Measurements from ENCODE around the gene CARM1.
"Not testable (repeated sequence)": the region's sequence is repeated elsewhere in the genome, so short reads cannot be mapped to it uniquely, and the experiment has no call there.

The CARM1 gene

DNA sequence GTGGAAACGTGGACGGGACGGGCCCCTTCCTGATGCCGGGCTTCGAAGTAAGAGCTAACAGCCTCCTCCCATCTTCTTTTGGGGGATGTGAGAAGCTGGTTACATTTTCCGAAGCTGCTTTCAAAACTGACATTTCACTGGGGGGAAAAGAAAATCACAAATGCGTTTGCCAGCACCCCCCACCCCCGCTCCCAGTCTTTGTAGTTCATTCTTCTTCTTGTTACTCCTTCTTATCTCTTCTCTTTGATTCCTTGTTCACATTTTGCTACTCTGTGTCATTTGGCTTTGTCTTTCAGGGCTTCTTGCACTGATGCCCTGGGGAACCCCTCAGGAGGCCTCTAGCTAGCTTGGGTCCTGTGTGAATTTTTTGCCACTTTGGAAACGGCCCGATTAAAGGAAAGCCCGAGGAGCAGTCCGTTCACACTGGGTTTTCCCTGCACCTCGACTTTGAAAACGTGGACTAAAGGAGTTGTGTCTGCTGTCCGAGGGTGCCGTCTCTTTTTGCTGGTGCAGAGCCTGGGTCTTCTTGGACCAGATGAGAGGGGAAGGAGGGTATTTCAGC lies 1.3 kb downstream of the CARM1 start:
- peak; percentile 33 for DNase-seq (ENCODE audit: low read depth, low spot score)

DNA sequence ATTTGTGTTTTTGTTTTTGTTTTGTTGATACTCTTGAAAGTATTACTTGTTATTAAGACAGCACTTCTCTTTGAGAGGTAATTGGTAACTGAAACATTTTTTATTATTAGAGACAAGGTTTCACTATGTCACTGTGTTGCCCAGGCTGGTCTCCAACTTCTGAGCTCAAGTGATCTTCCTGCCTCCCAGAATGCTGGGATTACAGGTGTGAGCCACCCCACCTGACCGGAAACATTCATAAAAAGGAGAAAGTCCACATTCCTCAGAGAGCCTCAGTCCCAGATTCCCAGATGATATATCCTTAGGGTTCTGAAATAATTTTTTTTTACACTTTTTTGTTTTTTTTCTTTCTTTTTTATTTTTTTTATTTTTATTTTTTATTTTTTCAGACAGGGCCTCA lies 2.7 kb downstream of the CARM1 start:
- DNase-seq (ENCODE audit: low read depth, low spot score) = no peak

DNA sequence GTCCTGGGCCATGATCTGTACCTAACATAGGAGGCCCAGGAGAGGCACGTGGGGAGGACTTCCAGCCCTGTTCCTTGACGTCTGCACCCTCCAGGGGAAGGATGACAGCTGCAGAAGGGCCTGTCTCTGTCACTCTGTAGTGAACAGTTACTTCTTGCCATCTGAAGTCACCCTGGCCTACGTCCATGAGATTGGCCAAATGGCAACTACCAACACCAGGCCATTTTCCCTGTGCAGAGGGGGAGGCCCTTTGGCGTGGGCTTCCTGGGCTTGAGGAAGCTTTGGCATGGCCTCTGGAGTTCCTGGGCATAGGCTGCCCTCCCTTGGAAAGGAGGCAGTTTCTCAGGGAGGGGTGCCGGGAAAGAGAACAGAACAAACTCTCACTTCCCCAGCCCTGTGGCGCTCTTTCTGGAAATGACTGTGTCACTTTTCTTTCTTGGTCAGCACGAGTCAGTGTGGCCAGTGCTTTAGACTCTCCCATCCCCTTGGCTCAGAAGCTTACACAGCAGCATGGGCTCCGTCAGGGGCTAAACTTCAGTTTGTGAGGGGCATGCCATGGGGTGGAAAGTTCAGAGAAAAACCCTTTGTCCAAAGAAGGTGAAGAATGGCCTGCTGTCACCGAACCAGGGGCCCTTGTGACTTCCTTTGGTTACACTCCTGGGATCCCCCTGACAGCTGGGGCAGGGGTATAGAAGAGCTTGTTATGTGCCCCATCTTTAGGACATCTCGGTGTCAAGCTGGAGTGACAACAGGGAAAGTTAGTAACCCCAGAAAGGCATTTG lies 5.3 kb downstream of the CARM1 start:
- no peak for DNase-seq (ENCODE audit: low read depth, low spot score)

DNA sequence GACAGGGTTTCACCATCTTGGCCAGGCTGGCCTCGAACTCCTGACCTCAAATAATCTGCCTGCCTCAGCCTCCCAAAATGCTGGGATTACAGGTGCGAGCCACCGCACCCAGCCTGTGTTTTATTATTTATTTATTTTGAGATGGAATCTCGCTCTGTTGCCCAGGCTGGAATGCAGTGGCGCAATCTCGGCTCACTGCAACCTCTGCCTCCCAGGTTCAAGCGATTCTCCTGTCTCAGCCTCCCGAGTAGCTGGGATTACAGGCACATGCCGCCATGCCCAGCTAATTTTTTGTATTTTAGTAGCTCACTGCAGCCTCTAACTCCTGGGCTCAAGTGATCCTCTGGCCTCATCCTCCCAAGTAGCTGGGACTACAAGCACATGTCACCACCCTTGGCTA lies 6.3 kb downstream of the CARM1 start:
- not testable (repeated sequence) for DNase-seq (ENCODE audit: low read depth, low spot score)

DNA sequence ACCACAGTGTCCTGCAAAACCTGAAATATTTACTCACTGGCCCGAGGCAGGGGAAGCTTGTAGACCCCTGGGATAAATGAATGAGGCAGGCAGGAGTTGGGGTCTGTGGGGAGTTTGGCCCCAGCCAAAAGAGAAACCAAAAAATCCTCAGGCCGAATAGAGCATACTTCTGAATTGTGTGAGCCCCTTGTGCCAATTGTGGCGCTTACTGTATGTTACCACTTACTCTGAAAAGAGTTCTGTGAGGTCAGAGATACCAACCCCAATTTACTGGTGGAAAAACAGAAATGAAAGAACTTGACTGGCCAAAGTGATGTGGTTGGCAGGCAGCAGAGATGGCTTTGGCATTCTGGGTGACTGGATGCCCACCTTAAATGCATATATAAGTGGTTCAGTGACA lies 6.9 kb downstream of the CARM1 start:
- DNase-seq (ENCODE audit: low read depth, low spot score) = no peak

DNA sequence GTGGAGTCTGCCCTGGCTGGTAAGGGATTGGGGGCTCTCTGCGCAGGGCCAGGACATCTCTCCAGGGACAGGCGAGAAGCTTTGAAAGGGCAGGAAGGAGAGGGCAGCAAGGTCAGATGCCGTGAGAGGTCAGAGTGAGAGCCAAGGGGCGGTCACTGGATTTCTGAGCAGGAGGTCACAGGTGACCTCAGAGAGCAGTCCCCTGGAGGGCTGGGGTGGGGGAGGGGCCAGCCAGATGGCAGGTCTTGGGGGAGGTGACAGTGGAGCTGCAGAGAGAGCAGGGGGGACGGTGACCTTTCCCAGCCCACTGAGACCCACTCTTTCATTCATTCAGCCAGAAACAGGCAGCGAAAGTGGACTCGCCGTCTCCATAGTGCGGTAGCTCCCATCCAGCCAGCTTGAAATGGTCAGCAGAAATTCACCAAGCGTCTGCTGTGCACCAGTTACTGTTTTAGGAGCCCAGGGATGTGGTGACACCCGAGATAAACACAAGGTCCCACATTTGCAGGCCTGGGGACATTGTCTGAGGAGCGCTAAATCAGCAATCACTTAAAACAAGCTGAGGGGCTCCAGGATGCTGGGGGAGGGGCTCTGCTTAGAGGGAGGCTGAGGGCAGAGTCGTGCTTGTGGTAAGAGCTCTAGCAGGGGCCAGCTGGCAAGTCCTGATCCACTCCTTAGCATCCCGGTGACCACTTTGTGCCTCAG lies 10.2 kb downstream of the CARM1 start:
- no peak for DNase-seq (ENCODE audit: low read depth, low spot score)

DNA sequence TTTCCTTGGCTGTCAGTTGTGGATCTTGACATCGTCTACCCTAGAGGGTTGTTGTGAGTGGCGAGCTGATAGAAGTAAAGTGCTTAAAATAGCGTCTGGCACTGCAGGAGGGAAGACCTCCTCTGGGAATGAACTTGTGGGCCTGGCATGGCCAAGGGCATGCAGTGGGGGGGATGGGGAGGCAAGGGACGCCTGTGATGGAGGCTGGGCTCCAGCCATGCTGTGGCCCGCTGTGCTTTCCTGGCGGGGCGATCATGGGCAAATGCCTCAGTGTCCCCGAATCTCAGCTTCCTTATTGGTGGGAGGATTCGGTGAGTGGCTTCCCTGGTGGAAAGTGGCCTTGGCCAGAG lies 10.7 kb downstream of the CARM1 start:
- no peak for DNase-seq (ENCODE audit: low read depth, low spot score)

DNA sequence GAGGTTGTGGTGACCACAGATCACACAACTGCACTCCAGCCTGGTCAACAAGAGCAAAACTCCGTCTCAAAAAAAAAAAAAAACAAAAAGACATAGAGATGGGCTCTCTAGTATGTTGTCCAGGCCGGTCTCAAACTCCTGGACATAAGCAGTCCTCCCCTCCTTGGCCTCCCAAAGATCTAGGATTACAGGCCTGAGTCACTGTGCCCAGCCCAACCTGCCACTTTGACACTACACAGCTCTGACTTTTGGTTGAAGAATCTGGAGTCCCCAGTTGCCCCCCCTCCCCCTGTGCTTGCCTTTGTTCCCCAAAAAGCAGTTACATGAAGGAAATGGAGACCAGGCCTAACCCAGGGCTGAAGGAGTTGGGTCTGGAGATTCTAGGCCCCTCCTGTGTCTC lies 12.9 kb downstream of the CARM1 start:
- DNase-seq (ENCODE audit: low read depth, low spot score) = peak; percentile 38

DNA sequence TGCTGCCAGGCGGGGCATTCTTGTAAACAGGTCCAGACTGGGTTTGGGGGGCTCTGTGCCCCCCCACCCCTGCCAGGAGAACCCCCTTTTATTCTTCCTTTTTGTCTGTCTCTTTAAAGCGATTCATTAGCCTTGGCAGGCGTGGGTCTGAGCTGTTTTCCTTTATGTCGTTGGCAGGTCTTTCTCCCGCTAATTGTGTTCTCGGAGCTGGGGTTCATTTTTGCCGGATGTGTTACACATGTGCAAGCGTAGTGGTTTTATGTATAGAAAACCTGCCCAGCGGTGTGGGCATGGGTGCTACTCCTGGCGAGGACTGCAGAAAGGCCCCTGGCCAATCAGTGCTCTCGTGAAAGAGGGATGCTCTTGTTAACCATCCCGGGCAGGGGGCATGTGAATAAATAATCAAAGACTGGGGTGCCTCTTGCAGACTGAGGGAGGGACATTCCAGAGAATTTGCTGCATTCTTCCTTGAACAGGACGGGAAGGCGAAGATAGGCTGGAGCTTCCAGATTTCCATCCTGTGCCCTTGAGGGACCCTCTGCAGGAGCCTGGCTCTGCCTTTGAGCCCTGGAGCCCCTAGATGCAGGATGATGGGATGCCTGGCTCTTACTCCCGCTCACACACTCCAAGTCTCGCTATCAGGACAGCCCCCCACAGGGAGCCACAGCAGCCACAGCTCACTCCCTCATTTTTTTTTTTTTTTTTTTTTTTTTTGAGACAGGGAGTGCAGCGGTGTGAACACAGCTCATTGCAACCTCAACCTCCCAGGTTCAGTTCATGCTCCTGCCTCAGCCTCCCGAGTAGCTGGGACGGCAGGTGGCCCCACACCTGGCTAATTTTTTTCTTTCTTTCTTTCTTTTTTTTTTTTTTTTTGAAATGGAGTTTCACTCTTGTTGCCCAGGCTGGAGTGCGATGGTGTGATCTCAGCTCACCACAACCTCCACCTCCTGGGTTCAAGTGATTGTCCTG lies 14.1 kb downstream of the CARM1 start:
- DNase-seq (ENCODE audit: low read depth, low spot score) = peak; percentile 33

DNA sequence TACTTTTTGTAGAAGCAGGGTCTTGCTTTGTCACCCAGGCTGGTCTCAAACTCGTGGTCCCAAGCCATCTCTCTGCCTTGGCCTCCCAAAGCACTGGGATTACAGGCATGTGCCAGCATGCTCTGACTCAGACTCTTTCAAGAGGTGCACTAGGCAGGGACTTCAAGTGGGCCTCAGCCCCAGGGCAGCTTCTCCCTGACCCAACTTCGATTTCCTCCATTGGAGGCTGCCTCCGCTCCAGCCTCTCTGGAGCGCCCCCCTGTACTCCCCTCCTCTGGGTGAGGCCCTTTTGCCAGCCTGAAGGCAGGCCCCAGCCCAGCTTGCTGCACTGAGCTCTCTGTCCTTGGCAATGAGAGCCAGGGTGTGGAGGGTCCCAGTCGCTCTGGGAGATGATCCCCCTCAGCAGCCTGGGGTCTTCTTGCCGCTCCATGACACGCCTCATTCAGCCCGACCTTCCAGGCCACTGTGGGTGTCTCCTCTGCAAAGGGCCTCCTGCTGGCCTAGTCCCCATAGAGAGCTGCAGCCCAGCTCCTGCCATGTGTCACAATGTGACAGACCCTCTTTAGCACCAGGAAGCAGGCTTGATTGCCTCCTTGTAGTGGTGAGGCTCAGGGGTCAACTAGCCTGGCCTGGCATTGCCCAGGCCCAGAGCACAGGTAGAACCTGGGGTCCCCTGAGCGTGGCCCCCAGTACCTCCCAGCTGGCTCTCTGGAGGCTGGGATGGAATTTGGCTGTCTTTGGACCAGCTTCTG lies 16.4 kb downstream of the CARM1 start:
- DNase-seq (ENCODE audit: low read depth, low spot score) = no peak

DNA sequence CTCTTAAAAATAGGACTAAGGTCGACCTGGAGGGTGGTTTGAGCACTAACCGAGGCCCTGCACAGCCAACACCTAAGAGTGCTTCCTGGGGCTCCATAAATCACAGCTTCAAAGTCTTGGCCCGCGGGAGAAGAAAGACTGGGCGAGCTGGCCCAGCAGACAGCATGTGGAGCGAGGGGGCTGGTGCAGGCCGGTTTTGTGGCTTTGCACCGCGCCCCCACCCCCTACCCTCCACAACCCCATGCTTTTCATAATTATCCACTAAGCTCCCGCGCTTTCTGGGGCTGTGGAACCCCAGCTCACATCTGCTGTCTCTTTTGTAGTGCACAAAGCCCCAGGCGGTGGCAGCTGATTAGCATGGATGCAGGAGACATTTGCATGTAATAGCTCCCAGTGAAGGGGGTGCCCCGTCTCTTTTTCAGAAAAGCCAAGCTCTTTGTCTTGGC lies 17.1 kb downstream of the CARM1 start:
- no peak for DNase-seq (ENCODE audit: low read depth, low spot score)

DNA sequence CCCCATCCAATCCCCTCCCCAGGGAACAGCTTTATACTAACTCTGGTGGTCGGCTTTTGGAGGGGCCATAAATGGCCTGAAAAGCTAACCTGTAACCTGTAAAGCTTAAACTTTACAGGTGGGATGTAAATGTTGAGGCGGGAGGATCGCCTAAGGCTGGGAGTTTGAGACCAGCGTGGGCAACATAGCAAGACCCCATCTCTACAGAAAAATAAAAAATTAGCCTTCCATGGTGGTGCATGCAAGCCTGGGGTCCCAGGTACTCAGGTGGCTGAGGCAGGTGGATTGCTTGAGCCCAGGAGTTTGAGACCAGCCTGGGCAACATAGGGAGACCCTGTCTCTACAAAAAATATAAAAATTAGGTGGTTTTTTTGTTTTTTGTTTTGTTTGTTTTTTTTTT lies 18.5 kb downstream of the CARM1 start:
- no peak for DNase-seq (ENCODE audit: low read depth, low spot score)

DNA sequence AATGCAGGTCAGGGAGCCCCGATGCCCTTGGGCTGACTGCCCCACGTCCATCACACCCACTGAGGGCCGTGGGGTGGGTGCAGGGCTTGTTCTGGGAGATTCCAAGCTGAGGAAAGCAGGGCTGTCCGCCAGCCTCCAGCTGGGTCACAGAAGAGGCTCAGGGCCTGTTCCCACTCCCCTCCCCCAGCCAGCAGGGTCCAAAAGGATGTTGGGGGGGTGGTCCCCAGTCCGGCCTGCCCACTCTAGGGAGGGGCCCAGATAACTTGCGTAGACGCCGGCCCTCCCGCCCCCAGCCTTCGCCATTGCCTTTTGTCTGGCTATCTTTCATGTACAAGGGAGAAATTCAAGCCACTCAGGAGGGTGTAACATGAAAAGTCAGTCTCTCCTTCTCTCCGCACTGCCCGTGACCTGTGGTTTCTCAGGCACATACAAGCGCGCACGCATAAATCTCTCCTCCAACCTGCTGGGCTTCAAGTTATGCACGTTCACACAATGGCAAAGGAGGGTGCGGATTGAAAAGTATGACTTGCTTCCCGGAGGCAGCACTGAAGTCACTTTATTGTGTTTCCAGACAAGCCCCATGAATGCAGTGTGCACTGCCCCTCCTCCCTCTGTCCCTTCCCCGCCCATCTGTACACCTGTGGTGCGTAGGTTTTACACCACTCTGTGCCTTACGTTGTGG lies 20.2 kb downstream of the CARM1 start:
- DNase-seq (ENCODE audit: low read depth, low spot score) = peak; percentile 50

DNA sequence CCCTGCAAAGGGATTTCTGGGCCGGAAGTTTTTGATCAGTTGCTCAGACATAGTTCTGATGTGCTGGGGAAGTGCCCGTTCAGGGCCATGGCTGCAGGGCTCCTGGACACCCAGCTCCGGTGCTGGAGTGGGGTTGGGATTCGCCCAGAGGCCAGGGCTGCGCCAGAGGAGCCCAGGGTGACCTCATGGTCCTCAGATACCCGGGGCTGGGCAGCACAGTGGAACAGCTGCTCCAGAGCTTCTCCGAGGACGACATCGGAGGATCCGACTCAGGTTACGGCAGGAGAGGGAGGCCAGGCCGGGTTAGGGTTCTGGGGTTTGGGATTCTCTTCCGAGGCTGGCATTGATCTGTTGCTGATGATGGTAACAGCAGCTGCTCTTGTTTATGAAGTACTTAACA lies 20.9 kb downstream of the CARM1 start:
- no peak for DNase-seq (ENCODE audit: low read depth, low spot score)

DNA sequence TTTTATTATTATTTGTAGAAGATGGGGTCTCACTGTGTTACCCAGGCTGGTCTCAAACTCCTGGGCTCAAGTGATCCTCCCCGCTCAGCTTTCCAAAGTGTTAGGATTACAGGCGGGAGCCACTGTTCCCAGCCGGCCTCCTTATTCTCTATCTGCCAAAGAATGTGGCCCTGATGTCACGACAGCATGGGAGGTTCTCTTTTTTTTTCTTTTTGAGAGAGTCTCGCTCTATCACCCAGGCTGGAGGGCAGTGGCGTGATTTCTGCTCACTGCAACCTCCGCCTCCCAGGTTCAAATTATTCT lies 23.5 kb downstream of the CARM1 start:
- DNase-seq (ENCODE audit: low read depth, low spot score) = no peak

DNA sequence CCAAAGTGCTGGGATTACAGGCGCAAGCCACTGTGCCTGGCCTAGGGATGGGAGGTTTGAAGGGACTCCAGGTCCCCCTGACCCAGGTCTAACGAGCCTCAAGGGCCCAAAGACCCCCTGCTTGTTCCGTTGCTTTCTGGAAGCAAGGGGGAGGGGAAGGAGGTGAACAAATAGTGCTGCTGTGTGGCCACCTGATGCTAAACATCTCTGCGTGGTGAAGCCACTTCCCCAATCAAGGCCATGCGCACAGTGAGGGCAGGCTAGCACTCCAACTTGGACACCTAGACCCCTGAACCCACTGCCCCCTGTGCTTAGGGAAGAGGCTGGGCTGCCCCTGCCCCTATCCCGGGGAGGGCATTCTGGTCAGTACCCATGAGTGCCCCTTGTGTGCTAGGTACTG lies 24.0 kb downstream of the CARM1 start:
- no peak for DNase-seq (ENCODE audit: low read depth, low spot score)

DNA sequence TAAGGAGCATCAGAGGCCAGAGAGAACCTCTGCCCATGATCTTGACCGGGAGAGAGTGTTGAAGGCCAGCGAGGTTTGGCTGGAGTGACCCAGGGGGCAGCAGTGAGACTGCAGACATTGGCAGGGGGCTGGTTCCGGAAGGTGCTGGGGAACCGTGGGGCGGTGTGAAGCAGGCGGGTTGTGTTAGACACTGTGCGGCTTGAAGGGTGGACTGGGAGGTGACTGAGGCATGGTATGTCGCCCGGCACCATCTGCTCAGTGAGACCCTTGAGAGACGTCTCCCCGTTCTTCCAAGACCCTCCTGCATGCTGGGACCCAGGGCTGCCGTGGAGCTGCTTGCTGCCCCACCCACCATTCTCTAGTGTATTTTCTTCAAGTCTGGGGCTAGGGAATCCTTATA lies 24.6 kb downstream of the CARM1 start:
- DNase-seq (ENCODE audit: low read depth, low spot score) = no peak

DNA sequence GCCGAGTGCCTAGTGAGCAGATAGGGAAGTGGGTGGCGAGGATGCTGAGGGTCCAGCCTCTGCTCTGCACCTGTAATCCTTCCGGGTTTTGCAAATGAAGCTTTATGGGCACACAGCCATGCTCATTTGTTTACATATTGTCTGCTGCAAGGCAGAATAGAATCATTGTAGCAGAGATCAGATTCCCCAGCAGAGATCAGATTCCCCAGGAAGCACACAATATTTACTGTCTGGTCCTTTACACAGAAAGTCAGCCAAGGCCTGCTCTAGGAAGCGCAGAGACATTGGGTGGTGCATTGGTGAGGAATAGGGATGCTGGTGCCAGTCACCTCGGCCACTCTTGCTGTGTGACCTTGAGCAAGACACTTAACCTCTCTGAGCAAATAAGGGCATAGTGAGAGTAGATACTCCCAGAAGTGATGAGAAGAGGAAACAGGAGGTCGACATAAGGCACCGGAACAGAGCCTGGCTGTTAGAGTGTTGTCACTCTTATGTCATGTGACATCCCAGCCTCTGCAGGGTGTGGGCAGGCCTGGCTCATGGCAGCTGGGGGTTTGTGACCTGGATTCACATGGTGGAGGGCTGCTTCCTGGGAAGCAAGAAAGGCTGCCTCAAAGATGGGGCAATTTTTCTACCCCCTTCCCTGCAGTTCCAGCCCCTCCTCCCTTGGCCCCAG lies 25.6 kb downstream of the CARM1 start:
- DNase-seq (ENCODE audit: low read depth, low spot score) = no peak

DNA sequence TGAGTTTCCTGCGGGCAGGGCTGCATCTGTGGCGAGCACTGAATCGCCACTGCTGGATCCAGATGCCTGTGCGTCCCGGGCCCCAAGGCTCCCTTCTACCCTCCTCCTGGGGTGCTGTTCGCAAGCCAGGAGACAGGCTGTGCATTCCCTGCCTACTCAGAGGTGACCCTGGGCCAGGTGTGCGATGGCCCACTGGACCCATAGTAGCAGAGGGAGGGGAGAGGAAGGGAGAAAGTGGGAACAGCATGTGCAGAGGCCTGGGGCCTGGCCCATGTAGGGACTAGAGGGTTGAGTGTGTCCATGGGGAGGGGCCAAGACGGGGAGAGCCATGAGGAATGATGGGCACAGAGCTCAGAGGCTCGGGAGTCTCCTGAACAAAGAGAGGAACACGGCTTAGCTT lies 27.3 kb downstream of the CARM1 start:
- no peak for DNase-seq (ENCODE audit: low read depth, low spot score)

DNA sequence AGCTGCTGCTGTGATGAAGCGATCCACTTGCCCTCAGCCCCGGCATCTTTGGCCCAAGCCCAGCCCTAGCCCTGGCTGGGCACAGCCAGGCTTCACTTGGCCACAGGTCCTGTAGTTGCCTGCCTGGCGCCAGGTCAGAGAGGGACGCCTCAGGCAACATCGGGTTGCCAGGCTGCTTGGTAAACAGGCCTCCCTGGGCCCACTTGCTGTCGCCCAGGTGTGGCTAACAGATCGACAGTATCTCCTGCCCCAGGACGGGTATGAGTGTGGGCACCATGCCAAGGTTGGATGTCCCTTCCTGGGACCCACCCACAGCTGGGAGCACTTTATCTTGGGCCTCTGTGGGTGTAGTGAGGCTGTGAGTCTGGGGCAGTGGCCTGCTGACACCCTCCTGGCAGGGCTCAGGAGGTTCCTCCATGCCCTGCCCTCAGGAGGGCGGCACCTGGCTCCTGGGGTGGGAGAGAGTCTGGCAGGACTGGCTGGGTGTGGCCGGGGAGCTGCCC lies 27.8 kb downstream of the CARM1 start:
- peak; percentile 39 for DNase-seq (ENCODE audit: low read depth, low spot score)

Data from astrocyte of the hippocampus (primary cell).